ENCODE data around the gene MEGF10. TPM values are rescaled to one million over a fixed set of nuclear protein-coding genes. Genes with fewer than 3 reads are reported as not detected.

MEGF10 gene
- total and polyA plus RNA-seq, 7 donors, result under 0.01 to 3.6 (median 1.7) TPM; not detected in 1

DNA sequence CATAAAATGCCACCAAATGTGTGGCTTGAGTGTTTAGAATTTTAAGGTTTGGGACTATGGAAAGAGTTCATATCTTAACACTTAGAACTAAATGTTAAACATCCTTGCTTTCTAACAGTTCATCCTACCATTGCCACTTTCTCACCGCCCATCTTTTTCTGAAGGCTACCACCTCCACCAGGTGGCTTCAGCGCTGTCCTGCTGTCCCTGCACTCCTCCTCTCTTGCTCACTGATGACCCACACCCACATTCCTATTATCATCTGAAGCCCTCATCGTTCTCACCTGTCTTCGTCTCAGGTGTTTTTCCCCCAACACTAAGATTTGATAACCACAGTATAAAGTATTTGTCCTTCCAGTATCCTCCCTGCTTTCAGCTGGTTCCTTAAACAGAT, 7.4 kb downstream of the MEGF10 start:
- TF ChIP-seq EP300 (IDR thresholded peaks at IDR 0.05) (no peak), POLR2AphosphoS5 (IDR thresholded peaks at IDR 0.05) (no peak), POLR2A (IDR thresholded peaks at IDR 0.05) (no peak), CTCF (IDR thresholded peaks at IDR 0.05) (no peak)
- 87% methylated on average over 4 of the region's 4 CpGs for WGBS, 2 donors
- peaks cover 0 to 5% (median 0%) of the 10 kb centered on the region in 3 donors for H3K27me3 ChIP-seq

DNA sequence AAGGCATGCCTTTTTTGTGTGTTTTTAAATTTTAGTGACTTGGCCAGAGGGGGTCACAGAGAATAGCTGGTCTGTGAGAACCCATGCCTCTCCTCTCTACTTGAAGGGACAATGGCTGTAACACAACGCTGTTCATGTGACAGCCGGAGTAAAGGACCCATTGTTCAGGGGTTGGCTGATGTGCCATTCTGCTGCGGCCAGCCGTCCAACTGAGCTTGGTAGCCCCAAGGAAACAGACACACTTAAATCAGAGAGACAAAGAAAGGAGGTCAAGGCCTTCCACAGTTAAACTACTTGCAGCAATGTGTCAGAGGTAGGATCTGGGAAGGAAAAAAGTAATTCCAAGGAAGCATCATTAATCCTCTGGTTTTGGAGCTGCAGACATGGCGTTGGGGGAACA, 8.1 kb downstream of the MEGF10 start:
- H3K4me3 ChIP-seq, result no peak overlapping the region
- H3K4me1 ChIP-seq, result no peaks in the 10 kb centered on the region
- H3K9me3 ChIP-seq, result no peaks in the 10 kb centered on the region
- H3K27me3 ChIP-seq, result peaks cover 0 to 4% (median 0%) of the 10 kb centered on the region in 3 donors
- WGBS, 2 donors, result 87 to 88% methylated on average over 5 of the region's 5 CpGs
- no peak for TF ChIP-seq EP300 (IDR thresholded peaks at IDR 0.05)
- TF ChIP-seq POLR2A (IDR thresholded peaks at IDR 0.05), result no peak
- TF ChIP-seq CTCF (IDR thresholded peaks at IDR 0.05), result no peak
- H3K27ac ChIP-seq, result no peak overlapping the region
- no peak for DNase-seq
- intact Hi-C loops (cut with DNase I), result no loop called here
- H3K36me3 ChIP-seq, result no peaks in the 10 kb centered on the region

More for the DNA sequence above, 7.4 kb downstream of the MEGF10 start:
- Histone ChIP-seq H3K9me3 (no peaks in the 10 kb centered on the region), H3K4me1 (no peaks in the 10 kb centered on the region), H3K27ac (no peak overlapping the region), H3K4me3 (no peak overlapping the region), H3K36me3 (no peaks in the 10 kb centered on the region)
- intact Hi-C loops (cut with DNase I), result no loop called here
- no peak for DNase-seq

DNA sequence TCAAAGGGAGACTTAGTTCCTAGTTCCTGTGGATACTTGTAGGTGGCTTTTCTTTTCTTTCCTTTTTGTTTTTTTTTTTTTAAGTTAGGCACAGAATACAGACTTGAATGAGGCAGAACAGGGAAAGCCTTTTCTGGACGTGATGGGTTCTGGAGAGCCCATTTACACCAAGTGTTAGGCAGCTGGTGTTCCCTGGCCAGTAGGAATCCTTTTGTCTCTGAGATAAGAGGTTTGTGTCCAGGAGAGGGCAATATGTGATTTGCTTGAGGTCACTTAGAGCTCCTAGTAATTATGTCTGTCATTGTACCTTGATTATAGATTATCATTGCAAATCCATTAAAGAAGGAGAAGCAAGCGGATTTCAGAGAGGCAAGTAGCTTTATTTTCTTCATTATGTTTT, 9.1 kb downstream of the MEGF10 start:
- H3K9me3 ChIP-seq, result no peaks in the 10 kb centered on the region
- no peak overlapping the region for H3K27ac ChIP-seq
- intact Hi-C loops (cut with DNase I), result no loop called here
- TF ChIP-seq EP300 (IDR thresholded peaks at IDR 0.05) (no peak), POLR2A (IDR thresholded peaks at IDR 0.05) (no peak), CTCF (IDR thresholded peaks at IDR 0.05) (no peak), POLR2AphosphoS5 (IDR thresholded peaks at IDR 0.05) (no peak)
- 78 to 79% methylated on average over 2 of the region's 2 CpGs for WGBS, 2 donors
- no peak overlapping the region for H3K4me3 ChIP-seq
- no peaks in the 10 kb centered on the region for H3K4me1 ChIP-seq
- no peaks in the 10 kb centered on the region for H3K27me3 ChIP-seq
- H3K36me3 ChIP-seq, result no peaks in the 10 kb centered on the region
- no peak for DNase-seq

GRCh38 chr5:127302509-127302908, 11.9 kb downstream of the MEGF10 start:
- no peak for DNase-seq
- no peaks in the 10 kb centered on the region for H3K27me3 ChIP-seq
- no peaks in the 10 kb centered on the region for H3K36me3 ChIP-seq
- intact Hi-C loops (cut with DNase I), result no loop called here
- no peaks in the 10 kb centered on the region for H3K9me3 ChIP-seq
- H3K4me3 ChIP-seq, result no peak overlapping the region
- H3K27ac ChIP-seq, result no peak overlapping the region
- TF ChIP-seq POLR2AphosphoS5 (IDR thresholded peaks at IDR 0.05) (no peak), POLR2A (IDR thresholded peaks at IDR 0.05) (no peak), EP300 (IDR thresholded peaks at IDR 0.05) (no peak), CTCF (IDR thresholded peaks at IDR 0.05) (no peak)
- WGBS, 2 donors, result 86 to 88% methylated on average over 4 of the region's 4 CpGs
- no peaks in the 10 kb centered on the region for H3K4me1 ChIP-seq

DNA sequence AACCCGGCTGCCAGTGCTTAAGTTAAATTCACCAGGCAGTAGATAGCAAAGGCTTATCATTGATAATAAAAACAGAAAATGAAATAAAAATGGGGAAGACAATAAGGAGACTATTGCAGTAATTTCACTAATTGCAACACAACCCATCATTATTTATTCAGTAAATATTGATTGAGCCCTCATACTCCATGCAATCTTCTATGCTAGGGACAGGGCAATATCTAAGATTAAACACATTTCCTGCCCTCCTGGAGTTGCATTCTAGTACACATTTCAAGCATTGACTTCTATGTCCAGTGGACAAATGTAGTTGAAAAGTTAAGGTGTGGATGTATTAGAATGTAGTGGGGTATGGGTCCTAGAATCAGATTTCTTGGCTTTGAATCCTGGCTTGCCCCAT, 12.8 kb downstream of the MEGF10 start:
- H3K4me3 ChIP-seq, result no peak overlapping the region
- WGBS, 2 donors, result 86 to 87% methylated on average over 1 of the region's 1 CpG
- TF ChIP-seq POLR2AphosphoS5 (IDR thresholded peaks at IDR 0.05) (no peak), POLR2A (IDR thresholded peaks at IDR 0.05) (no peak), CTCF (IDR thresholded peaks at IDR 0.05) (no peak), EP300 (IDR thresholded peaks at IDR 0.05) (no peak)
- H3K4me1 ChIP-seq, result no peaks in the 10 kb centered on the region
- no peaks in the 10 kb centered on the region for H3K9me3 ChIP-seq
- DNase-seq, result no peak
- H3K27me3 ChIP-seq, result no peaks in the 10 kb centered on the region
- no peak overlapping the region for H3K27ac ChIP-seq
- intact Hi-C loops (cut with DNase I), result no loop called here
- H3K36me3 ChIP-seq, result no peaks in the 10 kb centered on the region

Measured in sigmoid colon (tissue), 7 donors.